Urothelium cell line (cell line): ENCODE measurements around the gene CTAG1B.
"Not testable (repeated sequence)": the region's sequence is repeated elsewhere in the genome, so short reads cannot be mapped to it uniquely, and the experiment has no call there.

Source experiments
- DNase-seq: peaks from one replicate; pipeline ENCODE4 v3.0.0; 2011; ENCODE audit warnings: low spot score, mixed read lengths
- FAIRE-seq: peaks from 2 replicates; lab custom pipeline; 2011; peaks lifted over from hg19 to GRCh38; lab: Jason Lieb, UNC

The CTAG1B gene

DNA sequence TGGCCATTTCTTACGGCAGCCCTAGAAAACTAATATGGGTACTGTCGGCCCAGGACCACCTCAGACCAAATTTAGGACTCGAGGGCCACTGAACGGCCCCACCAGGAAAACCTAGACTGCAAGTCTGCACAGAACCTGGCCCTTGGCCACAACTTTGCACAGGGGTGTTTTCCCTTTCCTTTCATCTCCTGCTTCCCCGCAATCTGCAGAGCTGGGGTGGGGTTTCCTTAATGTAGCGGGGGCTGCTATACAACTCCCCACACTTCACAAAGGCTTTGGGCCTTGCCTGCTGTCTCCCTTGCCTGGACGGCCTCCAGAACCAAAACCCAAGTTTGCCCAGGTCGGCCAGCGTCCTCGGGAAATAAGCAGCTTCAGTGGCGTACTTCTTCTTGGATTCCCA, 11.9 kb upstream of the CTAG1B start:
- not testable (repeated sequence) for DNase-seq, FAIRE-seq

DNA sequence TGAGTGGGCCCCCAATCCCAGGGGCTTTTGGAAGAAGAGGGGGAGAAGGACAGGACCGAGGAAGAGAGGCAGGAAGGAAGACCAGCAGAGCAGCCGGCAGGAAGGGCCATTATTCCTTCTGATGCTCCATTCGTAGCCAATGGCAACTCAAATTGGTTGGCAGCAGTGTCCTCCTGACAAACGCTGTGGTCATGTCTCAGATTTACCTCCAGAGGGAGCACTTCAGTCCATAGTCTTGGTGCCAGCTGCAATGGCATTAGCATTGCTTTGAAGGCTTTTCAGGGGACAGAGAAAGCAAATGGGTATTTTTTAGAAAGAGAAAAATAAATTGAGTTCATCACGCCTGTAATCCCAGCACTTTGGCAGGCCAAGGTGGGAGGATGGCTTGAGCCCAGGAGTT, 9.9 kb upstream of the CTAG1B start:
- DNase-seq, FAIRE-seq: not testable (repeated sequence)

DNA sequence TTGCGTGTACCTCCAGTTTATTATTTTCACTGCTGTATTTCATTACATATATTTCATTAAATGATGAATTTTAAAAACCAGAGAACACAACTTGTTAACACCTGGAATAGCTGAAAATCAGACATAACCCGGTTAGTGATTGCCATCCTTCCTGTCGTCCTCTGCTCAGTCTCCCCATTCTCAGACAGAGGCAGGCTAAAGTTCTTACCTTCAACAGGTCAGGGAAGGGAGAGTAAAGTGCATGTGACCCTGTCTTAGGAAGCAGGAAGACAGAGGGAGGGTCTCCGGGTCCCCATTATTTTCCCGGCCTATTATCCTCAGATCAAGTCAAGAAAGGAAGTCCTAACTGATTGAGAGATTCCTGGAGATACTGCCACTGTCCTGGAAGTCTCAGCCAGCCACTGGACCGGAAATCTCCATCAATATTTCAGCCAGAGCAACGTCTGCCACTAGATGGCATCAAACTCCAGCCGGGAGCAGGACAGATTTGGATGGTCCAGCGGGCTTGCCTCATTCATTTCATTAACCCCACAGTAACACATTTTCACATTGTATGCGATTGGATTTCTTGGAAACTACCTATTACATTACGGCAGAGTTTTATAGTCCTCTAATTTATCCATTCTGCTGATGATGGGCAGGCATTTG, 1.8 kb upstream of the CTAG1B start:
- DNase-seq, FAIRE-seq: not testable (repeated sequence)

DNA sequence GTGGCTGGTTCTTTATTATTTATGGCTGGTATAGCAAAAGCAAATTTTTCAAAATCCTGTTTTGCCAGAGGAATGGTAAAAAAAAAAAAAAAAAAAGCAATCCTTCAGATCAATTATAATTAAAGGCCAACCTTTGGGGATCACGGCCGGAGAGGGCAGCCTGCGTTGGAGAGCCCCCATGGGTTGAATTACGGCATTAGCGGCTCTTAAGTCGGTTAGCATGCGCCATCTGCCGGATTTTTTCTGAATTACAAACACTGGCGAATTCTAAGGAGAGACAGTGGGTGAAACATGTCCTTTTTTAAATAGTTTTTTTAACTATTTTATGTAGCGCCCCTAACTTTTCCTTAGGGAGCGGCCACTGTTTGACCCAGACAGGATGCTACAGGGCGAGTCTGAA, 5.5 kb downstream of the CTAG1B start:
- FAIRE-seq, result not testable (repeated sequence)

DNA sequence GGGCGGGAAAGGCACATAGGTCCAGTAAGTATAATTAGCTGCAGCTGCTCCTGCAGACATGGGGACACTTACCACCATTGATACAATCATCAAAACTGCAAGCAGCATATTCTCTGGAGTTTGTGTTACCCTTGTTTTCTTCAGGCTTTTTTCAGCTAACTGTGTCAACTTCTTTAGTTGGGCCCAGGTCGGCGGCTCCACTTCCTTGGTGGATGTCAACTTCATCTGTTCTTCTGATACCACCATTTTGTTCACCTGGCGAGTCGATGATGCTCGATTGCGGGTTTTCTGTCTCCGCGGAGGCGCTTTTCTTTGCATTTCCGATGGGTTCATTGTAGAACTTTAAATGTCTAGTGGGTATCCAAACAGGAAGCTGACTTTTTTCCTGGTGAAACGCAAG, 7.9 kb downstream of the CTAG1B start:
- DNase-seq, FAIRE-seq: not testable (repeated sequence)

More for the DNA sequence above, 5.5 kb downstream of the CTAG1B start:
- not testable (repeated sequence) for DNase-seq

DNA sequence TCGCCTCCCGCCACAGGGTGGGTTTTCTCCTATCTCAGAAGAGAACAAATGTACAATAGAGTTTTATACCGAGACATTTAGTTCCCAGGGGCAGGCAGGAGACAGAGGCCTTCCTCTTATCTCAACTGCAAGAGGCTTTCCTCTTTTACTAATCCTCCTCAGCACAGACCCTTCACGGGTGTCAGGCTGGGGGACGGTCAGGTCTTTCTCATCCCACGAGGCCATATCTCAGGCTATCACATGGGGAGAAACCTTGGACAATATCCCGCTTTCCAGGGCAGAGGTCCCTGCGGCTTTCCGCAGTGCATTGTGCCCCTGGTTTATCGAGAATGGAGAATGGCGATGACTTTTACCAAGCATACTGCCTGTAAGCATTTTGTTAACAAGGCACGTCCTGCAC, 10.3 kb downstream of the CTAG1B start:
- not testable (repeated sequence) for FAIRE-seq, DNase-seq

DNA sequence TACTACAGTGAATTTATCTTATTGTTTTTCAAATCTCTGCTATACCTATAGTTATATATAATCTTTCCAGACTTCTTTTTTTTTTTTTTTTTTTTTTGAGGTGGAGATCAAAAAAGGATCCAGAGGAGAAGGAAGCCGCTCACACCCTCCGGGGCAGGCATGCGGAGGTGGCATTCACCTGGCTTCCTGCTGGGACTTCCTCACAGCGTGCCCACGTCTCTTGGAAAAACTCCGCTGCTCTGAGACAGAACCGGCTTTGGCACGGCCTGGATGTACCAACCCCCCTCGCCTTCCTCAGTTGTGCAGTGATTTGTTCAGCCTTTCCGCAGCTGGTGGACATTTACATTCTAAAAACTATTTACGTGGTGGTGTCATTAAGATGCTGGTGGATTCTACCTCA, 11.1 kb downstream of the CTAG1B start:
- not testable (repeated sequence) for DNase-seq, FAIRE-seq

DNA sequence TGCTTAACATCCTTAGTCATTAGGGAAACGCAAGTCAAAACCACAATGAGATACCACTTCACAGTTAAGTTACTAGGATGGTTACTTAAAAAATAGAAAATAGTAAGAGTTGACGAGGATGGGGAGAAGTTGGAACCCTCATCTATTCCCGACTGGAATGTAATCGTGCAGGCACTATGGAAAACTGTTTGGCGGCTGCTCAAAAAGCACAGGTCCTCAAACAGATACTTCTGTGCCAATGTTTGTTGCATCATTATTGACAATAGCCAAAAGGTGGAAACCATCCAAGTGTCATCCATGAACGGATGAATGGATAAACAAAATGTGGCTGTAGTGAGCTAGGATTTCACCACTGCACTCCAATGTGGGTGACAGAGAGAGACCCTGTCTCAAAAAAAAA, 11.7 kb downstream of the CTAG1B start:
- DNase-seq, result peak; percentile 0
- FAIRE-seq, result no peak

DNA sequence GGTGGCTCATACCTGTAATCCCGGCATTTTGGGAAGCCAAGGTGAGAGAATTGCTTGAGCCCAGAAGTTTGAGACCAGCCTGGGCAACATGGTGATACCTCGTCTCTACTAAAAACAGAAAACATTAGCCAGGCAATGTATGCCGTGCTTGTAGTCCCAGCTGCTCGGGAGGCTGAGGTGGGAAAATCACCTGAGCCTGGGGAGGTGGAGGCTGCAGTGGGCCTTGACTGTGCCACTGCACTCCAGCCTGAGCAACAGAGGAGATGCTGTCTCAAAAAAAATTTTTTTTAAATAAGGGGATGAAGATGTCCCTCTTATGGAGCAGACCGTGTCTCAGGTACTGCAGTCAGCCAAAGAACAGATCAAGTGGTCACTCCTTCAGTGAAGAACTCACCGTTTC, 13.5 kb downstream of the CTAG1B start:
- no peak for FAIRE-seq
- no peak for DNase-seq

DNA sequence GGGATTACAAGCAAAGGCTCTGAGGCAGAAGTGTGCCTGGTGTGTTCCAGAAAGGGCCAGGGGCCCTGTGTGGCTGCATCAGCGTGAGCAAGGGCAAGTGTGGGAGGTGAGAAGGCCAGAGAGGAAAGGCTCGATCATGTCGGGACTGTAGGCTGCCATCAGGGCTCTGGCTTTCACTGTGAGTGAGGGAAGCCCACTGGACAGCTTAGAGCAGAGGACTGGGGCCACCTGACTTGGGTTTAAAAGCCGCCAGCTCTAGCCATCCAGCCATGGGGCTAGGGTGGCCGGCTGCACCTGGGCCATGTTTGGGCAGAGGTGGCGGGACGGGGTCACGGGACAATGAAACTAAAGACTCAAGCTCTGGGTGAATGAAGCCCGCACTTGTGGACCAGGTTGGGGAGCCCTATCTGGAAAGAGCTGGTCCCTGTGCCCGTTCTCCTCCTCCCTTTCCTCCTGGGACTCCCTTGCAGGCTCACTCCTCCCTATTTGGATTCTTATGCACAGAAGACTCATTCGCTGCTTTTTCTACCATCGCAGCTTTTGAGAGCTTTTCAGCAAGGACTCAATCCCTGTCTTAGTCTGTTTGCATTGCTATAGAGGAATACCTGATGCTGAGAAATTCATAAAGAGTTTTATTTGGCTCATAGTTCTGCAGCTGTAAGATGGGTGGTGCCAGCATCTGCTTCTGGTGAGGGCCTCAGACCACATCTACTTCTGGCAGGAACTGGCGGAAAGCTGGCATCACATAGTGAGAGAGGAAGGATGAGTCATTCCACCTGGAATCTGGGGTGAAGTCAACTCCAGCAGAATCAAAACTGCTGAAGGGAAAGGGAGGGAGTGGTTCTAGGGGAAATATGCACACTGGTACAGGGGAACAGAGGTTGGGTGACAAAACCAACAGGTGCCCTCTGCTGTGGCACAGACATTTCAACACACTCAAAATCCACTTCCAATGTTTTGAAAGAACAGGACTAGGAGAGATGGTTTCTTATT, 15.3 kb downstream of the CTAG1B start:
- FAIRE-seq, result peak; percentile 27
- peak; percentile 74 for DNase-seq

DNA sequence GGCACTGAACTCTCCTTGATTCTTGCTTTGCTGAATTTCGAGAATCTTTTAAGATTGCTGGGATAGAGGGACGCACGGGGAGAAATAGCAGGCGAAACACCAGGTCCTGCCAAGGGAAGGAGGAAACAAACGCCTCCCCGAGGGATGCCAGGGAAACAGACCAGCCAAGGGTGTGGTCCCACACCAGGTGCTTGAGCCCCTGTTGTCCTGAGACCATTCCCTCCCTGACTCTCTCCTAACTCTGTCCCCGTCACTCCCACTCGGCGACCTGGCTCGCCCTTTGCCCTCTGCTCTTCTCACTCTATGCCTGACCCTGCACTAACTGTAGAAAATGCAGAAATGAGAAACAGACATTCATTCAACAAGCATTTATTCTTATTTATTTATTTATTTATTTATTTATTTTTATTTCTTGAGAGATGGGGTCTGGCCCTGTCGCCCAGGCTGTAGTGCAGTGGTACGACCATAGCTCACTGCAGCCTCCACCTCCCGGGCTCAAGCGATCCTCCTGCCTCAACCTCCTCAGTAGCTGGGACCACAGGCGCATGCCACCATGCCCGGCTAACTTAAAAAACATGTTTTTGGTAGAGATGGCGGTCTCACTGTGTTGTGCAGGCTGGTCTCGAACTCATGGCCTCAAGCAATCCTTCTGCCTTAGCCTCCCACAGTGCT, 16.2 kb downstream of the CTAG1B start:
- peak; percentile 0 for DNase-seq
- FAIRE-seq, result no peak

DNA sequence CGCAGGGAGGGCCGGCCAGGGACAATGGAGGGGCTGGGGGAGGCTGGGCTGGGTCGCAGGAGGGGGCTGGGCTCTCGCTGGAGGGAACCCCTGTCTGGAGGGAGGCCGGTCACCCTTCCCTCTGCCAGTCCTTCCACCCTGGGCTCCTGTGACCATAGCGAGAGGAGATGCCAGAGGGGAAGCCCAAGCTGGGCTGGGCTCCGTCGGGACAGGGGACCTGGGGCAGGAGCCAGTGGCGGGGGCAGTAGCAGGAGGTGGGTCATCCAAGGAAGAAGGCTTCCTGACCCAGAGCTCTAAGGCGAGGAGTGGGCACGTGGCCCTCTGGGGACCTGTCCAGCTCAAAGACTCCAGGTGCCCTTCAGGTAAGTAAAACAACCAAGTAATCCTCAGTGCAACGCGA, 16.9 kb downstream of the CTAG1B start:
- FAIRE-seq, result no peak

DNA sequence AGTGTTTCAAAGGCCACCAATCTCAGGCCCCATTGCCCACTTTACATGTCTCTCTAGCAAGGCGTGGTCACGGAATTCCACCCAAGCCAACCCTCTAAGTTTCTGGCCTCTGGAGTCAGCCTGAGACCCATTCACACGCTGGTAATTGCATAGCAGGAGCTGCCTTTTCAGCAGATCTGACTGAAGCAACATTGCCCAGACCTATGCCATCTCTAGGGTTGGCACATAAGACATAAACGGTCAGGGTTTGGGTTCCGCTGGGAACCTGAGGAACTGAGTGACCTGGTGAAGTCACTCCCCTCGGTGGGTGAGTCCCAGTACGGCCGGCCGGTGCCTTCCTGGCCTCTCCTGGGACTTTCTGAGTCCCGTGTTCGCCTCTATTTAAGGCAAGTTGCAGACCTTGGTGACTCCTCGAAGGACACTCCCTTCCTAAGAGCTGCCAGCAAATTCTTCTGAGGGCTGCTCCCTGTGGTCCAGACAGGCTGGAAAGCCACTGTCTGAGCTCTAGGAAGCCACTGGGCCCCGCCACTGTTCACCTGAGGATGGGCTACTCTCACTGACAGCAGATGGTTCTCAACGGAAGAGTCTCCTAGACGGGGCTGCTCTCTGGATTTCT, 18.2 kb downstream of the CTAG1B start:
- FAIRE-seq, result no peak

More for the DNA sequence above, 16.9 kb downstream of the CTAG1B start:
- DNase-seq, result no peak

DNA sequence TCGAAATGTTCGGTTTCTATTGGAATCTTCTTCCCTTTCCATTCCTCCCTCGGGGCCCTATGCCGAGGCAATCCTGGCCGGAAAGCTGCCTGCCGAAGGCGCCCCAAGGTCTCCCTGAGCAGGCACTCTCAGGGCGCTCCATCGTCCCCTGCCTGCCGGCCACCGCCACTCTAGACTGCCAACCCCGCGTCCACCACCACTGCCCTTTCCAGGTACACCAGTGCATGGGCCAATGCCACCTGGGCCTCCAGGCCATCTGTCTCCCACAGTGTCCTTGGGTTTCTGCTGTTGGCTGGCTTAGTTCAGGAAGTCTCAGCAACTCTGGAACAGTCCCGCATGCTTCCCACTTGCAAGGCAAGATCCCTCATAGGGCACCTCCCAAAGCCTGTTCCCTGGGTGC, 19.6 kb downstream of the CTAG1B start:
- DNase-seq (peak; percentile 0), FAIRE-seq (no peak)

More for the DNA sequence above, 18.2 kb downstream of the CTAG1B start:
- peak; percentile 59 for DNase-seq

DNA sequence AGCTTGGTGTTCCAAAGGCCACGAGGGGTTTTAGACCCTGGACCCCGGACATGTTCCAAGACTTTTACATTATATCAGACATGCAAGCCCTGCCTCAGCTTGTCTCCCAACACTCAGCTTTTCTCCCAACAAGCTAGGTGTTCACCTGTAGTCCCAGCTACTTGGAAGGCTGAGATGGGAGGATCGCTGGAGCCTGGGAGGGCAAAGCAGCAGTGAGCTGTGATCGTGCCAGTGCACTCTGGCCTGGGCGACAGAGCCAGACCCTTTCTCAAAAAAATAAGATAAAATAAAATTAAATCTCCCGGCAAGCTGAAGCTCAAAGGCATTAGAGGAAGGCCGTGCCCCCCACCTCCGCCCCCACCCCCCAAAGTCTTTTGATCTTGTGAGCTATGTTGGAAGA, 20.4 kb downstream of the CTAG1B start:
- FAIRE-seq, result no peak
- DNase-seq, result peak; percentile 0

DNA sequence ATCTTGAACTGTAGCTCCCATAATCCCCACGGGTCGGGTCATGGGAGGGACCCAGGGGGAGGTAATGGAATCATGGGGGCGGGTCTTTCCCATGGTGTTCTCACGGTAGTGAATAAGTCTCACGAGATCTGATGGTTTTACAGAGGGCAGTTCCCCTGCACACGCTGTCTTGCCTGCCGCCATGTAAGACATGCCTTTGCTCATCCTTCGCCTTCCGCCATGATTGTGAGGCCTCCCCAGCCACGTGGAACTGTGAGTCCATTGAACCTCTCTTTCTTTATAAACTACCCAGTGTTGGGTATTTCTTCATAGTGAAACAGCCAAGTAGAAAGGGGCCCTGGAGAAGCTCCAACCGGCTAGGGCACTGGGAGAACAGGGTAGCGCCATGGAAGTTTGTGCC, 21.9 kb downstream of the CTAG1B start:
- no peak for DNase-seq
- FAIRE-seq, result no peak

DNA sequence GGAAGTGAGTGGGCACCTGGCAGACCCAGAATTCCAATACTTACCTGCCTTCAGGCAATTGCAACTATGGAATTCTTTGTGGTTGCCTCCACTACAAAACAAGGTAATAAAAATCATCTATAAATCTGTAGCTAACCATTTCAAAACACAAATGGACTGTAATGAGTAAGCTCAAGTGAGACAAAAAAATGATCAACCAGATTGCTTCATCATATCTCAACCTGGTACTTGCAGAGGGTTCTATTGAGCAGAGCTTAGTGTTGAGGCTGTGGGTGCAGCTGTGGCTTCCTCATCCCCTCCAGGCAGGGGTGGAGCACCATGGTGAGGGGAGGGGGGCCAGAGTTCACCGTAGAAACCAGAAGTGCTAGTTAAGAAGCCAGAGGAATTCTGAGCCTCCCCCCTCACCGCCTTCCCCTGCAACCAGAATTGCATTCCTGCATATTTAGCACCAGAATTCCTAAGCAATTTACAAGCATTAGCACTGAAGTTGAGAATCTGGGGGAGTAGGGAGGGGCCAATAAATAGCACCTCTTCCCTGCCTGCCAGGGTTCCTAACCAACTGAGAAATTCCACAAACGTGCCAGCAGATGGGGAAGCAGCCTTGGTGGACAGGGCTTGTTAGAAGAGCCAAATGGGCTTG, 22.7 kb downstream of the CTAG1B start:
- no peak for FAIRE-seq
- DNase-seq, result peak; percentile 83

DNA sequence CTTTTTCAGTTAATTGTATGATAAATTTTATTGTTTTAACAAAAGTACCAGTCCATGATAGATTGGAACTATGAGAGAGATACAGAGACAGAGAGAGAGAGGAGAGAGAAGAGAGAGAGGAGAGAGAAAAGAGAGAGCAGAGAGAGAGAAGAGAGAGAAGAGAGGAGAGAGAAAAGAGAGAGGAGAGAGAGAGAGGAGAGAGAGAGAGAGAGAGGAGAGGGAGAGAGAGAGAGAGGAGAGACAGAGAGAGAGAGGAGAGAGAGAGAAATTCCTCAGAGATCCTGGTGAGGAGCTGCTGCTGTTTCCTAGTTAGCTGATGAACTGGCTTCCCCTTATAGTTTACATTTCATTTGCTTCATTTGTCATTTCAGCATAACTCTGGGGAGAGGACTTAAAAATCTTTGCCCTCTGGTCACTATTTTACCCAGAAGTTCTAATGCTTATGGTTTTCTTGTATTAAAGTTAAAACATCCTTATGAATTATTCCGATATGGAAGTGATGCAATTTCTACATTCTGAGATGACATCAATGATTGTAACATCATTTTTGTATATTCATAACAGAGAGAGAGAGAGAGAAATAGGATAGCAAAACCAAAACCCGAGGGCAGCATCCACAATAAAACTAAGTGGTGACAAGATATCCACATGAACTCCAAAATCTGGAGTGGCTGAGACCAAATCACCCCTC, 23.4 kb downstream of the CTAG1B start:
- no peak for FAIRE-seq

DNA sequence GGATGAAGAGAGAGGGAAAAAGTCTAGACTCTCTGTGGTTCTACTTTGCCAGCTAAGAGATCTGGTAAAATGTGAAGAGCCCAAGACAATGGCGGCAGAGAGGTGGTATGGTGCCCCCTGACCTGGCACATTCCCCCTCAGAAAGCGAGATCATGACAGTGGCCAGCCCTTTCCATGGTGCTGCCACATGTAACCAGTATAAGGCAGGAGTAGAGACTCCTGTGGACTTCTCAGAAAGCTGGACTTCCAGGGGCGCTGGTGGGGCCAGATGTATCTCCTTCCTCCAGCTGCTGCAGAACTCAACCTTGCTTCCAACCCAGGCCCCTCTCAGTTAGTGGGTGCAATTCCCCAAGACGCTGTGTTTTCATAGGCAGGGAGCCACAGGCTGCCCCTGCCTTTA, 24.6 kb downstream of the CTAG1B start:
- DNase-seq (no peak), FAIRE-seq (no peak)

More for the DNA sequence above, 23.4 kb downstream of the CTAG1B start:
- DNase-seq, result peak; percentile 3

DNA sequence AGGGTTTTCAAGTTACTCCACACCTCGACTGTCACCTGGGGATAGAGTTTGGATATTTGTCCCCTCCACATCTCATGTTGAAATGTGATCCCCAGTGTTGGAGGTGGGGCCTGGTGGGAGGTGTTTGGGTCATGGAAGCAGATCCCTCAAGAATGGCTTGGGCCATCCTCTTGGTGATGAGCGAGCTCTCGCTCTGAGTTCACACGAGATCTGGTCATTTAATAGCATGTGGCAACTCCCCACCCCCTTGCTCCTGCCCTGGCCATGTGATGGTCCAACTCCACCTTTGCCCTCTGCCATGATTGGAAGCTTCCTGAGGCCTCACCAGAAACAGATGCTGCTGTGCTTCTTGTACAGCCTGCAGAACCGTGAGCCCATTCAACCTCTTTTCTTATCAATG, 25.9 kb downstream of the CTAG1B start:
- DNase-seq (no peak), FAIRE-seq (no peak)
